NT2/D1 (cell line): ENCODE results near the gene CCDC137.

Source experiments
- YY1 ChIP-seq: IDR thresholded peaks from 2 replicates; pipeline ENCODE4 v1.6.1; 2011; ENCODE audit not compliant: insufficient read length, insufficient read depth
- ZNF274 ChIP-seq: IDR thresholded peaks from 2 replicates; pipeline ENCODE4 v1.6.1; 2011; ENCODE audit warnings: mild to moderate bottlenecking, low read depth, low read length

DNA sequence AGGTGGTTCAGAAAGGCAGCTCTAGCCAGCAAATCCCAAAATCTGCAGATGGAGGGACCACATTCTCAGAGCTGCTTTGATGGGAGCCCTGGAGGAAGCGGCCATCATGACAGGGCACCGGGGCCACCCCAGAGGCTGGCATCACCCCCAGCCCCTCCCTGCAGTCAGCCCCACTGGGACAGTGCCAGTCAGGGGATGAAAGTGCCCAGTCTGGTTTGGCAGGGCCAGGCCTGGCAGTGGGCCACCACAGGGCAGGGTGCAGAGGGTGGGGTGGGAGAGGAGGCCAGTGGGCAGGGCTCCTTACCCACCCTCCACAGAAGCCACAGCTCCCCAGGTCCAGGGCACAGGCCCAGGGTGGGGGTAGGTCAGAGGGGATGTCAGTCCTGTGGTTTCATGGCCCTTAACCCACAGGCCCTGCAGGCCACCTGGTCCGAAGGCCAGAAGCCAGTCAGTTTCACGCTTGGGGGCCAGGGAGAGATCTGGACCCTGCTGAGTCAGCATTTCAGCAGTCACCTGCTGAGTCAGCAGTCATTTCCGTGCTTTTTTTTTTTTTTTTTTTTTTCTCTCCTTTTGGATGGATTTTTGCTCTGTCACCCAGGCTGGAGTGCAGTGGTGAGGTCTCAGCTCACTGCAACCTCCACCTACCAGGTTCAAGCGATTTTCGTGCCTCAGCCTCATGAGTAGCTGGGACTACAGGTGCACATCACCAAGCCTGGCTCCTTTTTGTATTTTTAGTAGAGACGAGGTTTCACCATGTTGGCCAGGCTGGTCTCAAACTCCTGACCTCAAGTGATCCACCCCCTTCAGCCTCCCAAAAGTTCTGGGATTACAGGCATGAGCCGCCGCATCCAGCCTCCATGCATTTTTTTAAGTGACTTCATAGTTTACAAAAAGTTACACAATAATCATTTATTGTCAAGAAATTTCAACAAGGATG is 55.9 kb downstream of the CCDC137 start:
- TF ChIP-seq ZNF274 (no peak), YY1 (no peak)
